Measurements from ENCODE around the gene LSM3.
"Not testable (repeated sequence)": the region's sequence is repeated elsewhere in the genome, so short reads cannot be mapped to it uniquely, and the experiment has no call there.

LSM3 gene

GRCh38 chr3:14224895-14225294 is 46.3 kb downstream of the LSM3 start:
- Histone ChIP-seq H3F3A (ENCODE audit: insufficient read depth, low read length) (no peaks in the 10 kb centered on the region), H3K4me1 (ENCODE audit: insufficient read depth, low read length, severe bottlenecking) (peaks cover 26% of the 10 kb centered on the region)
- TF ChIP-seq, protein P1, sequence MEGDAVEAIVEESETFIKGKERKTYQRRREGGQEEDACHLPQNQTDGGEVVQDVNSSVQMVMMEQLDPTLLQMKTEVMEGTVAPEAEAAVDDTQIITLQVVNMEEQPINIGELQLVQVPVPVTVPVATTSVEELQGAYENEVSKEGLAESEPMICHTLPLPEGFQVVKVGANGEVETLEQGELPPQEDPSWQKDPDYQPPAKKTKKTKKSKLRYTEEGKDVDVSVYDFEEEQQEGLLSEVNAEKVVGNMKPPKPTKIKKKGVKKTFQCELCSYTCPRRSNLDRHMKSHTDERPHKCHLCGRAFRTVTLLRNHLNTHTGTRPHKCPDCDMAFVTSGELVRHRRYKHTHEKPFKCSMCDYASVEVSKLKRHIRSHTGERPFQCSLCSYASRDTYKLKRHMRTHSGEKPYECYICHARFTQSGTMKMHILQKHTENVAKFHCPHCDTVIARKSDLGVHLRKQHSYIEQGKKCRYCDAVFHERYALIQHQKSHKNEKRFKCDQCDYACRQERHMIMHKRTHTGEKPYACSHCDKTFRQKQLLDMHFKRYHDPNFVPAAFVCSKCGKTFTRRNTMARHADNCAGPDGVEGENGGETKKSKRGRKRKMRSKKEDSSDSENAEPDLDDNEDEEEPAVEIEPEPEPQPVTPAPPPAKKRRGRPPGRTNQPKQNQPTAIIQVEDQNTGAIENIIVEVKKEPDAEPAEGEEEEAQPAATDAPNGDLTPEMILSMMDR (IDR thresholded peaks at IDR 0.05; ENCODE audit: low read length): no peak
- TF ChIP-seq EZH2 (IDR thresholded peaks at IDR 0.05; ENCODE audit: borderline replicate concordance, low read length): no peak

DNA sequence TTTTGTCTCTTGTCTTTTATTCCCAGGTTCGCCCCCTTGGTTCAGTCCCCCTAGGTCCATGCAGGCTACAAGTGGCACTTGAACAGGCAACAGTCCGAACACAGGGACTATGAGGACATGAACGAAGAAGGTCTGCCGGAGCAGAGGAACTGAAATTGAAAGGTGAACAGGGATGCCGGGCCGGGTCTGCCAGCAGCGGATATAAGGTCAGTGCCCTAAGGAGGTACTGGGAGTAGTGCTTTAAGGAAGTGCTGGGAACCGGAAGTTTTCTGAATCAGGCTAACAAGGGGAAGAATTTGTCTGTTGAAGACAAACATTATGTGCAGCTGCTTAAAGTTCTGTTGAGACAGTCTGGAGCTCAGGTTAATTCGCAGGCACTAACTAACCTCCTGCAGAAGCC is 46.8 kb downstream of the LSM3 start:
- peaks cover 26% of the 10 kb centered on the region for H3K4me1 ChIP-seq (ENCODE audit: insufficient read depth, low read length, severe bottlenecking)
- H3K4me3 ChIP-seq (ENCODE audit: low read depth, low read length, poor library complexity, severe bottlenecking): no peak overlapping the region
- no peaks in the 10 kb centered on the region; the same call in 1 of the 2 replicates for H3K36me3 ChIP-seq (ENCODE audit: insufficient read depth, low read length)
- no peak overlapping the region for H3K27ac ChIP-seq (ENCODE audit: low read depth, low read length, poor library complexity, severe bottlenecking)
- H3F3A ChIP-seq (ENCODE audit: insufficient read depth, low read length): no peaks in the 10 kb centered on the region
- H3K79me2 ChIP-seq (ENCODE audit: insufficient read depth, low read length): no peaks in the 10 kb centered on the region
- H4K20me1 ChIP-seq (ENCODE audit: insufficient read depth, low read length): no peaks in the 10 kb centered on the region
- H3K27me3 ChIP-seq (ENCODE audit: insufficient read depth, low read length): no peaks in the 10 kb centered on the region; the same call in none of the 2 replicates
- H3K9me3 ChIP-seq (ENCODE audit: low read length): peaks cover 4% of the 10 kb centered on the region; the same call in 1 of the 2 replicates
- no peak overlapping the region for H3K4me2 ChIP-seq (ENCODE audit: low read length)
- no peaks in the 10 kb centered on the region for H3K9me2 ChIP-seq (ENCODE audit: low read depth, low read length)
- H3K9ac ChIP-seq (ENCODE audit: low read length): no peak overlapping the region
- TF ChIP-seq, protein P1 (IDR thresholded peaks at IDR 0.05; ENCODE audit: low read length): no peak
- TF ChIP-seq EZH2 (IDR thresholded peaks at IDR 0.05; ENCODE audit: borderline replicate concordance, low read length): no peak
- no peak overlapping the region for H2AFZ ChIP-seq (ENCODE audit: low read length)

More at GRCh38 chr3:14224895-14225294, 46.3 kb downstream of the LSM3 start:
- no peaks in the 10 kb centered on the region for H3K9me2 ChIP-seq (ENCODE audit: low read depth, low read length)
- H4K20me1 ChIP-seq (ENCODE audit: insufficient read depth, low read length): no peaks in the 10 kb centered on the region
- no peaks in the 10 kb centered on the region; the same call in 1 of the 2 replicates for H3K36me3 ChIP-seq (ENCODE audit: insufficient read depth, low read length)
- H3K79me2 ChIP-seq (ENCODE audit: insufficient read depth, low read length): no peaks in the 10 kb centered on the region
- H3K4me2 ChIP-seq (ENCODE audit: low read length): no peak overlapping the region
- no peak overlapping the region for H3K27ac ChIP-seq (ENCODE audit: low read depth, low read length, poor library complexity, severe bottlenecking)
- no peak overlapping the region for H3K9ac ChIP-seq (ENCODE audit: low read length)
- no peak overlapping the region for H2AFZ ChIP-seq (ENCODE audit: low read length)
- no peaks in the 10 kb centered on the region; the same call in 1 of the 2 replicates for H3K27me3 ChIP-seq (ENCODE audit: insufficient read depth, low read length)
- peaks cover 4% of the 10 kb centered on the region; the same call in 1 of the 2 replicates for H3K9me3 ChIP-seq (ENCODE audit: low read length)
- no peak overlapping the region for H3K4me3 ChIP-seq (ENCODE audit: low read depth, low read length, poor library complexity, severe bottlenecking)

DNA sequence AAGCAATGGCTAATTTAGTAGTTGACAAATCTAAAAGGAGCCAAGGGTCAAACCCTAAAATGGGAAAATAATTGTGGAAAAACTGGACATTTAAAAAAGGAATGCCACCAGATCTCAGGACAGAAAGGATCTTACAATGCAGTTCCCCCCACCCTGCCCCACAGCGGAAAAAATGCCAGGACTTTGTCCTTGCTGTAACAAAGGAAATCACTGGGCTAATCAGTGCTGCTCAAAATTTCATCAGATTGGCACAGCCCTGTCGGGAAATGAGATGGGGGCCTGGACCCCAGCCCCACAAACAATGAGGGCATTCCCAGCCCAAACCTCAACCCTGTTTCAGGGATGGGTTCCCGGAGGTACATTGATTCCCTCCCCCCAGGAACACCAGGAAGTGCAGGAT is 47.7 kb downstream of the LSM3 start:
- not testable (repeated sequence) for H3K27me3 ChIP-seq (ENCODE audit: insufficient read depth, low read length); H2AFZ ChIP-seq (ENCODE audit: low read length); H3K4me2 ChIP-seq (ENCODE audit: low read length); H3K4me3 ChIP-seq (ENCODE audit: low read depth, low read length, poor library complexity, severe bottlenecking); H3K9me3 ChIP-seq (ENCODE audit: low read length); H3K9ac ChIP-seq (ENCODE audit: low read length); H4K20me1 ChIP-seq (ENCODE audit: insufficient read depth, low read length); H3K36me3 ChIP-seq (ENCODE audit: insufficient read depth, low read length); H3F3A ChIP-seq (ENCODE audit: insufficient read depth, low read length); H3K27ac ChIP-seq (ENCODE audit: low read depth, low read length, poor library complexity, severe bottlenecking); H3K79me2 ChIP-seq (ENCODE audit: insufficient read depth, low read length); H3K9me2 ChIP-seq (ENCODE audit: low read depth, low read length)
- H3K4me1 ChIP-seq (ENCODE audit: insufficient read depth, low read length, severe bottlenecking): peaks cover 26% of the 10 kb centered on the region

GRCh38 chr3:14227856-14228255 is 49.2 kb downstream of the LSM3 start:
- Histone ChIP-seq H4K20me1 (ENCODE audit: insufficient read depth, low read length) (no peaks in the 10 kb centered on the region), H3K27me3 (ENCODE audit: insufficient read depth, low read length) (no peaks in the 10 kb centered on the region; the same call in none of the 2 replicates), H3K79me2 (ENCODE audit: insufficient read depth, low read length) (no peaks in the 10 kb centered on the region), H3K9me2 (ENCODE audit: low read depth, low read length) (no peaks in the 10 kb centered on the region), H3K9me3 (ENCODE audit: low read length) (no peaks in the 10 kb centered on the region), H3K36me3 (ENCODE audit: insufficient read depth, low read length) (no peaks in the 10 kb centered on the region), H3K4me3 (ENCODE audit: low read depth, low read length, poor library complexity, severe bottlenecking) (no peak overlapping the region), H3F3A (ENCODE audit: insufficient read depth, low read length) (no peaks in the 10 kb centered on the region), H2AFZ (ENCODE audit: low read length) (no peak overlapping the region), H3K4me1 (ENCODE audit: insufficient read depth, low read length, severe bottlenecking) (peaks cover 26% of the 10 kb centered on the region), H3K9ac (ENCODE audit: low read length) (no peak overlapping the region), H3K27ac (ENCODE audit: low read depth, low read length, poor library complexity, severe bottlenecking) (no peak overlapping the region), H3K4me2 (ENCODE audit: low read length) (no peak overlapping the region)
- TF ChIP-seq, protein P1 (IDR thresholded peaks at IDR 0.05; ENCODE audit: low read length): no peak
- no peak for TF ChIP-seq EZH2 (IDR thresholded peaks at IDR 0.05; ENCODE audit: borderline replicate concordance, low read length)

Measured in OCI-LY1 (cell line).